HepG2 (cell line): Measurements from ENCODE around the gene ARL16. TPM values are rescaled to one million over a fixed set of nuclear protein-coding genes. Genes with fewer than 3 reads are reported as not detected.

Experiments used
- ARID5B ChIP-seq: IDR thresholded peaks from 2 replicates; pipeline ENCODE4 v1.4.0; 2020; ENCODE audit warnings: mild to moderate bottlenecking, missing genetic modification reagents
- BCL6 ChIP-seq: IDR thresholded peaks from 2 replicates; pipeline ENCODE4 v1.6.1; 2016; ENCODE audit warnings: missing genetic modification reagents, missing compliant biosample characterization
- BORCS8-MEF2B ChIP-seq: sonication (generic); formaldehyde crosslinking; IDR thresholded peaks from 2 replicates; pipeline ENCODE4 v1.8.0; 2022; ENCODE audit warnings: mild to moderate bottlenecking, missing genetic modification reagents
- MBD4 ChIP-seq: IDR thresholded peaks from 2 replicates; pipeline ENCODE4 v1.6.1; 2012; ENCODE audit warnings: low read length, inconsistent platforms, borderline replicate concordance
- MZF1 ChIP-seq: sonication (generic); formaldehyde crosslinking; IDR thresholded peaks from 2 replicates; pipeline ENCODE4 v1.8.1; 2023; ENCODE audit warnings: mild to moderate bottlenecking, missing genetic modification reagents, borderline replicate concordance
- TEF ChIP-seq: sonication (generic); formaldehyde crosslinking; IDR thresholded peaks from 2 replicates; pipeline ENCODE4 v1.5.0; 2020; ENCODE audit warnings: missing genetic modification reagents
- ZBTB26 ChIP-seq: IDR thresholded peaks from 2 replicates; pipeline ENCODE4 v1.6.1; 2016; ENCODE audit warnings: missing compliant biosample characterization, missing genetic modification reagents, borderline replicate concordance
- ZEB1 ChIP-seq: IDR thresholded peaks from 2 replicates; pipeline ENCODE4 v1.6.1; 2012; ENCODE audit warnings: mild to moderate bottlenecking, low read depth, inconsistent platforms; ENCODE audit not compliant: insufficient replicate concordance
- ZNF260 ChIP-seq: sonication (generic); formaldehyde crosslinking; IDR thresholded peaks from 2 replicates; pipeline ENCODE4 v1.4.0; 2020; ENCODE audit warnings: missing genetic modification reagents, low read depth, mild to moderate bottlenecking, borderline replicate concordance
- ZNF468 ChIP-seq: sonication (generic); formaldehyde crosslinking; IDR thresholded peaks from 2 replicates; pipeline ENCODE4 v1.8.0; 2022; ENCODE audit warnings: mild to moderate bottlenecking, moderate library complexity, missing genetic modification reagents
- ZNF570 ChIP-seq: sonication (generic); formaldehyde crosslinking; IDR thresholded peaks from 2 replicates; pipeline ENCODE4 v1.4.0; 2020; ENCODE audit warnings: mild to moderate bottlenecking, missing genetic modification reagents, borderline replicate concordance
- ZNF629 ChIP-seq: sonication (generic); formaldehyde crosslinking; conservative IDR thresholded peaks from 2 replicates; pipeline ENCODE4 v1.5.0; 2020; ENCODE audit warnings: missing genetic modification reagents
- ZNF674 ChIP-seq: sonication (generic); formaldehyde crosslinking; IDR thresholded peaks from 2 replicates; pipeline ENCODE4 v1.5.0; 2020; ENCODE audit warnings: low read depth, mild to moderate bottlenecking, missing genetic modification reagents
- ZNF780A ChIP-seq: sonication (generic); formaldehyde crosslinking; IDR thresholded peaks from 2 replicates; pipeline ENCODE4 v1.8.0; 2022; ENCODE audit warnings: mild to moderate bottlenecking, missing genetic modification reagents, moderate library complexity
- polyA plus RNA-seq, 8 experiments: library from polyadenylated mRNA; depleted of rRNA in 3 of 8; stranded (reverse) in 7 of 8; unstranded in 1 of 8; fragments of >200 nt; fragmentation: Illumina TruSeq in 4 of 8; extraction: Trizol in 4 of 8; gene quantifications; 2 replicates each; pipeline versions ENCODE4 v1.2.1 to v1.2.3, GENCODE V29; 2011 to 2016; ENCODE audit warnings: low read depth in 4 of 8, missing spikeins in 1 of 8, mixed read lengths in 1 of 8; ENCODE audit not compliant: insufficient read depth in 1 of 8
- total RNA-seq, 5 experiments: library from RNA; depleted of rRNA; stranded (reverse); fragments of >200 nt; fragmentation: Illumina TruSeq; extraction: Trizol; gene quantifications; 2 replicates each; pipeline ENCODE4 v1.2.3, GENCODE V29; 2016; ENCODE audit warnings: low read depth in 1 of 5
- TF ChIP-seq, protein P1 (sequence below): sonication (generic); formaldehyde crosslinking; IDR thresholded peaks from 2 replicates; pipeline ENCODE4 v1.4.0; 2020; ENCODE audit warnings: missing genetic modification reagents, borderline replicate concordance
- TF ChIP-seq, protein P2 (sequence below): sonication (generic); formaldehyde crosslinking; IDR thresholded peaks from 2 replicates; pipeline ENCODE4 v1.4.0; 2020; ENCODE audit warnings: missing genetic modification reagents

Gene ARL16
- total and polyA plus RNA-seq, 2 of the 13 experiments (the other 11 are each of a cell fraction or from before 2014, with no cell fraction given) = 20.8 to 30.8 TPM

DNA sequence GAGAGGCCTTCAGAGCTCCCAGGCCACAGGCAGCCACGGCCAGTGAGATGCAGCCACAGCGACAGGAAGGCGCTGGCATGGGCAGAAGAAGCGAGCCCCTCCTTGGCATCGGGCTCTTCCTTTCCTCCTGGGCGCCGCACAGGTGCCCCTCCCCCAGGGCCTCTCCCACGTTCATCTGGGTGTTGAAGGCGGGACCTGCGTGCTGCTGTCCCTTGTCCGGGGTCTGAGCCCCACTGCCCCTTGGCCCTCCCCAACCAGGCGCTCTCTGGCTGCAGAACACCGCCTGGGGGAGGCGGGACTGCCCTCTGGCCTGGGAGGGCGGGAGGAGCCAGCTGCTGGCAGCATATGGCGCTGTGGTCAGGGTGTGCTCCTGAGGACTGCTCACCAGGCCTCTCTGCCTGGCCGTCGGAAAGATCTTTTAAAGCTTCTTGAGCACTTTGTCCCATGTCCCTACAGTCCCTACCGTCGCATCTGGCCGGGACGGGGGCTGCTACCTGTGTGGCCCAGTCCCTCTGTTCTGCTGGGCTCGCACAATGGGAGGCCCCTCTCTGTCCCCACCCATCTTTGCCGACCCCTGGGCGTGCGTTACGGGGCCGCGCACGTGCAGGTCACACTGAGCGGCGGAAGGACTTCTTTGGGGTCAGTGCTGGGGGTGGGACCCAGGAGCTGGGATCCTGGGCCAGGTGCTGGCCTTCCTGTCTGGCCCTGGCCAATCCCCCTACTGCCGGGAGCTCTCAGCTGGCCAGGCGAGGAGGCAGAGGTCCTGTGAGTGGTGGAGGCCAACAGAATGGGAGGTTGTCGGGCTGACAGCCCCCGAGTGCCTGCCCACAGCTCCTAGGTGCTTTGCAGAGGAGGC lies 30.2 kb upstream of the ARL16 start (continued):
- peak; percentile 67; the same call in 1 of the 2 replicates for TF ChIP-seq ZNF260 (CRISPR knock-in tag)
- no peak for TF ChIP-seq ZEB1
- TF ChIP-seq TEF (CRISPR knock-in tag) = no peak
- TF ChIP-seq, protein P1, sequence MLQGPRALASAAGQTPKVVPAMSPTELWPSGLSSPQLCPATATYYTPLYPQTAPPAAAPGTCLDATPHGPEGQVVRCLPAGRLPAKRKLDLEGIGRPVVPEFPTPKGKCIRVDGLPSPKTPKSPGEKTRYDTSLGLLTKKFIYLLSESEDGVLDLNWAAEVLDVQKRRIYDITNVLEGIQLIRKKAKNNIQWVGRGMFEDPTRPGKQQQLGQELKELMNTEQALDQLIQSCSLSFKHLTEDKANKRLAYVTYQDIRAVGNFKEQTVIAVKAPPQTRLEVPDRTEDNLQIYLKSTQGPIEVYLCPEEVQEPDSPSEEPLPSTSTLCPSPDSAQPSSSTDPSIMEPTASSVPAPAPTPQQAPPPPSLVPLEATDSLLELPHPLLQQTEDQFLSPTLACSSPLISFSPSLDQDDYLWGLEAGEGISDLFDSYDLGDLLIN (CRISPR knock-in tag) = peak; percentile 46; the same call in 1 of the 2 replicates
- TF ChIP-seq BCL6 (CRISPR knock-in tag) = peak; percentile 50; the same call in 1 of the 2 replicates
- TF ChIP-seq ZNF780A (CRISPR knock-in tag) = peak; percentile 92; the same call in 1 of the 2 replicates
- no peak for TF ChIP-seq ZNF674 (CRISPR knock-in tag)
- TF ChIP-seq, protein P2, sequence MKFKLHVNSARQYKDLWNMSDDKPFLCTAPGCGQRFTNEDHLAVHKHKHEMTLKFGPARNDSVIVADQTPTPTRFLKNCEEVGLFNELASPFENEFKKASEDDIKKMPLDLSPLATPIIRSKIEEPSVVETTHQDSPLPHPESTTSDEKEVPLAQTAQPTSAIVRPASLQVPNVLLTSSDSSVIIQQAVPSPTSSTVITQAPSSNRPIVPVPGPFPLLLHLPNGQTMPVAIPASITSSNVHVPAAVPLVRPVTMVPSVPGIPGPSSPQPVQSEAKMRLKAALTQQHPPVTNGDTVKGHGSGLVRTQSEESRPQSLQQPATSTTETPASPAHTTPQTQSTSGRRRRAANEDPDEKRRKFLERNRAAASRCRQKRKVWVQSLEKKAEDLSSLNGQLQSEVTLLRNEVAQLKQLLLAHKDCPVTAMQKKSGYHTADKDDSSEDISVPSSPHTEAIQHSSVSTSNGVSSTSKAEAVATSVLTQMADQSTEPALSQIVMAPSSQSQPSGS (CRISPR knock-in tag) = peak; percentile 69
- peak; percentile 89; the same call in 1 of the 2 replicates for TF ChIP-seq ZNF468
- no peak; the same call in 1 of the 2 replicates for TF ChIP-seq ZNF629 (CRISPR knock-in tag)
- TF ChIP-seq MZF1 (CRISPR knock-in tag) = peak; percentile 93; the same call in 1 of the 2 replicates
- peak; percentile 67 for TF ChIP-seq ARID5B
- TF ChIP-seq ZNF570 (CRISPR knock-in tag) = no peak
- TF ChIP-seq MBD4 = no peak
- TF ChIP-seq ZBTB26 (CRISPR knock-in tag) = peak; percentile 65
- peak; percentile 96 for TF ChIP-seq BORCS8-MEF2B
